Tongue (tissue), 2 donors: ENCODE data around the gene ACP6. TPM values are rescaled to one million over a fixed set of nuclear protein-coding genes. Genes with fewer than 3 reads are reported as not detected.

Experiments
- DNase-seq: peaks from one replicate; pipeline ENCODE4 v3.0.0-alpha.2; 2015
- total RNA-seq: library from RNA; depleted of rRNA; stranded (reverse); fragments of >200 nt; gene quantifications from one replicate; pipeline ENCODE4 v1.2.3, GENCODE V29; 2014

The ACP6 gene
- total RNA-seq, 1 donor from 2014 or later: 4.8 TPM

GRCh38 chr1:147648933-147649332 is 21.4 kb downstream of the ACP6 start:
- DNase-seq: no peak

DNA sequence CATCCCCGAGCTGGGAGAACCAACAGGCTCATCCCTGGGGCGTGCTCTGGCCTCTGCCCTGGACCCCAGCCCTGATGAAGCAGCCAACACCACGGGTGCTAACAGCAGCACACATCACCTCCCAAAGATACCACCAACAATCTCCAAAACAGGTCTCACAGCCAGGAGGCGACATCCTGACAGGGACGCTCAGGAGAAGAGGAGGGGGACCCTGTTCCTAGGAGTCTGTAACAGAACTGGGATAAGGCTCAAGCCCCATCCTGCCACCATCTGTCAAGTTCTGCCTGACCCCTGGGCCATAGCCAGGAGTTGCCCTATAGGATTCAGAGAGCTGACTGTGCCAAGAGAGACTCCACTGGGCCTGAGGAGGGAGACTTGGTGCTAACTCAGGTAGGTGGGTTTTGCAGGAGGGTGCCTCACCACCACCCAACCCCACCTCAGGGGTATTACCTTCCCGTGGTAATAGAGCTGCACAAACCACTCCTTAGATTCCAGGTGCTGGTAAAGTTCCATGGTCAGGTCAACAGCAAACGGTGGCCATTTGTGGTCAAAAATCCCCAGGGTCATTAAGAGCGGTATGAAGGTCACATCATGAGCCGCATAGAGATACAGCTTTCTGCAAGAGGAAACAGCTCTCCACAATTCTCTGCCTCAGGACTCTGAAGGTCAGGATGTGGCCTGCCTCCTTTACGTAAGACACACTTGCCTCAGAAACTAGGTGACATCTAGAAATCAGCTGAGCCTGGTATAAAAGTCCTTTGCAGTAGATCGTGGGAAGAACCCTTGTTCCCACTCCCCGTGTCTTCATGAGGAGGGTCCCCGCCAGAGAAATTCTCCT is 22.3 kb downstream of the ACP6 start:
- DNase-seq: no peak

DNA sequence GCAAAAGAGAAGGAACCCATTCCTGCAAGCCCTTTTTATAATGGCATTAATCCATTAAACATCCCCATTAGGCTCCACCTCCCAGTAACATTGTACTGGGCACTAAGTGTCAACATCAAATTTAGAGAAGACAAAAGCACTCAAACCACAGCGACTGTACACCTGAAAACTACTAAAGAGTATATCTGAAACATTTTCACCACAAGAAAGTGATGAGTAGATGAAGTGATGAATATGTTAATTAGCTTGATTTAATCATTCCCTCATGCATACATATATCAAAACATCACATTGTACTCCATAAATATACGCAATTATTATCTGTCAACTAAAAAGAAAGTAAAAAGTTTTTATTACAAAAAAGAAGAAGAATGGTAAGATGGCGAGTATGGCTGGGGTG is 26.4 kb downstream of the ACP6 start:
- no peak for DNase-seq

DNA sequence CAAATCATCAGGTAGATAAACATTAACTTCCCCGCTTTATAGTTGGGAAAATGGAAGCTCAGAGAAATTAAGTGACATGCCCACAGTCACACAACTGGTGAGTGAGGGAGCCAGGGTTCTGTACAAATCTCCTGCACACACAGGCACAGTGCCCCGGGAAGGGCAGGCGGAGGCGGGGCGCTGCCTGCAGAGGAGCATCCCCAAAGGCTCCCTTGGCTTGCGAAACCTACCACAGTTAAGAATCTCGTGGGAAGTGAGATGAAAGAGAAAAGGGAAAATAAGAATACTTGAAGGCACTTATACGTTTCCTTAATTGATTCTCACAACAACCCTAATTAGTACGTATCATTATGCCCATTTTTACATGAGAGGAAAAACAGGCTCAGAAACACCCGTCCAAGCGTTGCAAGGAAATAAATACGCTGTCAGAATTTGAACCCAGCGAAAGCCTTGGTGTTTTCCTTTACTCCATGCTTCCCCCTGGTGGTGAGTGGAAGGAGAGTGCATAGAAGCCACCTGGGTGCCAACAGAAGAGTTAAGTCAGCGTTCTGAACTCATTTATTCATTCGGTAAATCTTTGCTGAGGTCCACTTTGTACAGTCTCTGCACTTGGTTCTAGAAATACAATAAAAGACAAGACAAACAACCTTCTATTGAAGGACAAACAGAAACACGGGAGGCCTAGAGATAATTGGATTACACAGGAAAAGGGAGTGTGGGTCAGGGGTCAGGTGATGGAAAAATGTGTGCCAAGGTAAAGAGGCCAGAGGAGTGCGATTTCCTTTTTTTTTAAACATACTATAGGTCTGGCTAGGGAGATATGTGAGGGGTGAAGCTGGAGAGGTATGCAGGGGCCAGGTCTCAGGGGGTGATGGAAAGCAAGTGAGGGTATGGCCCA is 28.4 kb downstream of the ACP6 start:
- peak; percentile 72 for DNase-seq

- DNase-seq: no peak
Measured at GRCh38 chr1:147641291-147641690, 29.0 kb downstream of the ACP6 start.

DNA sequence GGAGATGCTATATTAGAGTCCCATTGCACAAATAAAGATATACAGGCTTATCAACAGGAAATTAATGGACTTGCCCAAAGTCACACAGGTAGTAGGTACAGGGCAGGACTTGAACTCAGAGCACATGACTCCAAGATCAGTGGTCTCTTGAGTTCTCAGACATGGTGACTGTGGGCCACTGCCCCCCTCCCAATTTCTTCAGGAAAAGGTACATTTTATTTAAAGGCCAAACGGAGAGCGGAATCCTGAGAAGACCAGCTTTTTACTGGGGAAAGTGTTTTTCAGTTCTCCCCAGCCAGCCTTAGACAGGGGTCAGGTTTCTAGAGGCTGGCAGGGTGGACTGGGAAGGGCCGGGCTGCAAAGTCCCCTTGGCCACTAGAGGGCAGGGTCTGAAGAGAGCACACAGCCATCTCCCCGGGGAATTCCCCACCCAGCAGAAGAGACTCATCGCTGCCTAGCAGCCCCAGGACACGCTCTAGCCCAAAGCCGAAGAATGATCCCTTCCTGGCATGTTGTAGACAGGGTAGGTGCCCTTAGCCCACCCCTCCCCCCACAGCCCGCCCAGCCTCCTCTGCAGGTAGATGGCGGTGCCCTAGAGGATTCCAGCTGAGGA is 29.7 kb downstream of the ACP6 start:
- DNase-seq: peak; percentile 74

- no peak for DNase-seq
Measured at GRCh38 chr1:147636314-147636713, 34.0 kb downstream of the ACP6 start.

GRCh38 chr1:147635342-147635741 is 35.0 kb downstream of the ACP6 start:
- no peak for DNase-seq

DNA sequence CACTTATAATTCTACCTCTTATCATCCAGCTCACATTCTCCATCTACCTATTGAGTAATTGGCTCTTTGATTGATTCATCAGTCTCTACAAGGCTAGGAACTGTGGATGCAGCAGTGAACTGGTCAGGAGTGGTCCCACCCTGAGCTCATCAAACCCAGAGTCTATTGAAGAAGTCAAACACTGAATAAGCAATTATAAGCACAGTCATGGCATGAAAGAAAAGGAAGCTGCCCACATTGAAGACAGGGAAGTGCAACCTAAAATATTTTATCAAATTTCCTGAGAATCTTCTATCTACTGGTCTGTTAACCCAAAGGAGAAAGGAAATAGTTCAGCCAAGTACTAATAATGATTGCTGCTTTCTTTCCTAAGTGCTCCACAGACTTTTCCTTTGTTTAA is 35.7 kb downstream of the ACP6 start:
- DNase-seq: no peak

GRCh38 chr1:147633759-147634158 is 36.6 kb downstream of the ACP6 start:
- no peak for DNase-seq

DNA sequence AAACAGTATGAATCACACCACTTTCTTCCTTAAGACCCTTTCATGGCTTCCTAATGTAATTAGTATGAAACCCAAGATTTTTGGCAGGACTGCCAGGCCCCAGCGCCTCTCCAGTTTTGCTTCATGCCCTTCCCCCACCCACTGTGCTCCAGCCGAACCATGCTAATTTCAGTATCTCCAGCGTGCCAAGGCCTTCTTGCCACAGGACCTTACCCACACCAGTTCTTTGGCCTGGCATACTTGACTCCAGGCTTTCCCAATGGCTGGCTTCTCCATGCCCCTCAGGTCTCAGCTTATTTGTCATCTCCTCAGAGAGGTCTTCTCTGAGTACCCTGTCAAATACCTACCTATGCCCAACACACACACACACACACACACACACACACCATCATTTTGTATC is 38.5 kb downstream of the ACP6 start:
- no peak for DNase-seq

DNA sequence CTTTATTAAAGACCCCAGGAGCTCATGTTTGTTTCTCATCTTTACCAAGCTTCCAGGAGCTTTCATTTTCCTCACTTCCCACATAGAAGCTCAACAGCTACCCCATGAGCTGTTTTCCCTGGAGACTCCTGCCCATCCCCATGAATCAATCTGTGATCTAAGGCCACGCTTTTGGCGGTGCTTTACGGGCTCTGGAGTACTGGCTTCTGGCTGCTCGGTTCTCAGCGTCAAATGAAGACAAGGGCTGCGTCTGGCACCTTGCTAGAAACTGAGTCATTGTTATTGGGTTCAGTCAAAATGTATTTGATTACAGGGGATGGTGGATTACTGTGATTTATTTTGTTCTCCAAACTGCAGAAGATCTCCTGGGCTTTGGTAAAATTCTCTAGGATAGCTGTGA is 39.9 kb downstream of the ACP6 start:
- DNase-seq: no peak

- DNase-seq: no peak
Measured at GRCh38 chr1:147630022-147630421, 40.3 kb downstream of the ACP6 start.

DNA sequence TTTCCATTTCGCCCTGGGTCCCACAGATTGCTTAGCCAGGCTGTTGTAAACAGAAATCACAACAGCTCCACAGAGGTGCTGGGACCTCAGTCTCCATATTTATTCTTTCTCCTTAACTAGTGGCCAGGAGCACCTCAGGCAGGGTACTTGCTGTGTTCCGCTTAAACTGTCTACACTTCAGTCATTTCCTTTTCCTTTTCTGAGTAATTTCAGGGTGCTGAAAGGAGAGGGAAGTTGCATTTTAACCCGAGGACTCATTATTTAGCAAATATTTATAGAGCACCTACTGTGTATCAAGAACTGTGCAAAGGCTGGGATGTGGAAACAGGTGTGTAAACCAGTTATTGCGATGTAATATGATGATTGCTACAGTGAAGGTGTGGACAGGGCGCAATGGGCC is 41.9 kb downstream of the ACP6 start:
- no peak for DNase-seq

GRCh38 chr1:147627435-147628110 is 42.8 kb downstream of the ACP6 start:
- DNase-seq: peak; percentile 67

GRCh38 chr1:147626739-147627138 is 43.6 kb downstream of the ACP6 start:
- DNase-seq: no peak

GRCh38 chr1:147626291-147626690 is 44.0 kb downstream of the ACP6 start:
- no peak for DNase-seq

DNA sequence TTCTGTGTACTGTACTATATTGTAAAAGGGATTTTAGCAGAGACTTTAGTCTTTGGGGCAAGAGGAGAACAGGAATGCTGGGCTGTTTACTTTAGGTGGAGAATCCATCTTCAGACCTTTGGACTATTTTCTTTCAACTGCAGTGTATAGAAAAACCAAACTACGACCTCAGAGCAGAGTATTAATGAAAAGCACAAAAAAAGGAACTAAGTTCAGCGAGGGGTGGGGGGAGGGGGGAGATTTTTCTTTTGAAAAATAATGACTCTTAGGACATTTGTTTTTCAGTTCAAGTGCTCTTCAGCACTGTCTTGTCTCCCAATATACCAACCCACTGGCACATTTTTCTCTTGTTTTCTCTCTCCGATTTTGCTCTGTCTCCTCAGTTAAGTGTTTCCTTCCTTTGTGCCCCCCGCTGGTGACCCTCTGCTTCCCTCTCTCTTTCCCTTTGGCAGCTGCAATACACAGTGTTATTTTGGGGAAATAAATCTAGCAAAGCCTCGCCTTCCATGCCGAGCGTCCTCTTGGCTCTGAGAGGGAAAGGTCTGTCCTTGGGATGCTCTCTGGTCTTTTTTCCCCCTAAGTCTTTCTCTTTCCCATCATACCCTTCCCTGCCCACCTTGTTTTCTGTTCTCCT is 44.8 kb downstream of the ACP6 start:
- no peak for DNase-seq

DNA sequence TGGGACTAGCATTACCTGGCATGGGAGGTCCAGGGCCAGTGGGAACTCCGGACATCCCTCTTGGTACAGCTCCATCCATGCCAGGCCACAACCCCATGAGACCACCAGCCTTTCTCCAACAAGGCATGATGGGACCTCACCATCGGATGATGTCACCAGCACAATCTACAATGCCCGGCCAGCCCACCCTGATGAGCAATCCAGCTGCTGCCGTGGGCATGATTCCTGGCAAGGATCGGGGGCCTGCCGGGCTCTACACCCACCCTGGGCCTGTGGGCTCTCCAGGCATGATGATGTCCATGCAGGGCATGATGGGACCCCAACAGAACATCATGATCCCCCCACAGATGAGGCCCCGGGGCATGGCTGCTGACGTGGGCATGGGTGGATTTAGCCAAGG is 45.8 kb downstream of the ACP6 start:
- no peak for DNase-seq

GRCh38 chr1:147624011-147624410 is 46.3 kb downstream of the ACP6 start:
- no peak for DNase-seq

- DNase-seq: no peak
Measured at GRCh38 chr1:147622731-147623130, 47.6 kb downstream of the ACP6 start.

GRCh38 chr1:147620543-147620942 is 49.8 kb downstream of the ACP6 start:
- no peak for DNase-seq
